Measurements from ENCODE around the gene LDLRAD3. TPM values are rescaled to one million over a fixed set of nuclear protein-coding genes. Genes with fewer than 3 reads are reported as not detected.

Gene LDLRAD3
- total RNA-seq, 1 experiment from 2014 or later = 15.3 TPM

GRCh38 chr11:35981581-35981980 lies 37.7 kb downstream of the LDLRAD3 start:
- H3F3A ChIP-seq (ENCODE audit: low read length, unreplicated experiment) = no peaks in the 10 kb centered on the region
- H3K4me3 ChIP-seq (ENCODE audit: low read length) = no peak overlapping the region
- H3K36me3 ChIP-seq (ENCODE audit: low read depth, low read length) = no peaks in the 10 kb centered on the region
- no TSS peak for BruUV-seq (replicated peaks)
- ATAC-seq (no peak), DNase-seq (no peak)
- H4K20me1 ChIP-seq (ENCODE audit: low read length) = 0 out of 2 replicates have a peak, but pooled peaks cover 5% of the 10 kb centered on the region
- intact Hi-C loops (cut with micrococcal nuclease) = no loop called here
- no peaks in the 10 kb centered on the region for H3K9me2 ChIP-seq (replicated peaks; ENCODE audit: low read length)
- H2AFZ ChIP-seq (ENCODE audit: low read length) = no peak overlapping the region
- H3K9ac ChIP-seq (ENCODE audit: low read length) = no peak overlapping the region
- H3K79me2 ChIP-seq (ENCODE audit: low read length) = peaks cover 82% of the 10 kb centered on the region
- peaks cover 4% of the 10 kb centered on the region; the same call in 1 of the 2 replicates for H3K4me1 ChIP-seq (ENCODE audit: insufficient read depth, low read length)
- no peaks in the 10 kb centered on the region for H3K9me3 ChIP-seq (ENCODE audit: low read length)
- POLR2A ChIA-PET (ENCODE audit: unreplicated experiment) = no interaction called here
- no peak for TF ChIP-seq CTCF (conservative IDR thresholded peaks at IDR 0.05; ENCODE audit: low read depth, low read length)
- TF ChIP-seq EZH2 (IDR thresholded peaks at IDR 0.05; ENCODE audit: low read length, unreplicated experiment) = no peak
- TF ChIP-seq EZH2phosphoT487 (IDR thresholded peaks at IDR 0.05; ENCODE audit: borderline replicate concordance, low read length) = no peak
- H3K4me2 ChIP-seq (ENCODE audit: low read length) = no peak overlapping the region
- no peaks in the 10 kb centered on the region for H3K27me3 ChIP-seq (ENCODE audit: low read length)
- CTCF ChIA-PET = interaction anchor here (0.5 kb wide), 1 partner anchor 352 kb away, joined by 3 read pairs; no protein-coding TSS in a partner anchor
- H3K27ac ChIP-seq (ENCODE audit: low read length) = no peak overlapping the region

GRCh38 chr11:35982061-35982460 lies 38.2 kb downstream of the LDLRAD3 start:
- CTCF ChIA-PET = interaction anchor here (0.5 kb wide), 1 partner anchor 352 kb away, joined by 3 read pairs; no protein-coding TSS in a partner anchor
- 0 out of 2 replicates have a peak, but pooled peaks cover 6% of the 10 kb centered on the region for H4K20me1 ChIP-seq (ENCODE audit: low read length)
- H3K79me2 ChIP-seq (ENCODE audit: low read length) = peaks cover 85% of the 10 kb centered on the region

More at GRCh38 chr11:35982061-35982460, 38.2 kb downstream of the LDLRAD3 start:
- TF ChIP-seq CTCF (conservative IDR thresholded peaks at IDR 0.05; ENCODE audit: low read depth, low read length) (no peak), EZH2phosphoT487 (IDR thresholded peaks at IDR 0.05; ENCODE audit: borderline replicate concordance, low read length) (no peak), EZH2 (IDR thresholded peaks at IDR 0.05; ENCODE audit: low read length, unreplicated experiment) (no peak)
- no peak overlapping the region for H3K9ac ChIP-seq (ENCODE audit: low read length)
- POLR2A ChIA-PET (ENCODE audit: unreplicated experiment) = no interaction called here
- H3K9me3 ChIP-seq (ENCODE audit: low read length) = no peaks in the 10 kb centered on the region
- peaks cover 7% of the 10 kb centered on the region; the same call in 1 of the 2 replicates for H3K4me1 ChIP-seq (ENCODE audit: insufficient read depth, low read length)
- H3F3A ChIP-seq (ENCODE audit: low read length, unreplicated experiment) = no peaks in the 10 kb centered on the region
- DNase-seq (no peak), ATAC-seq (no peak)
- H3K4me3 ChIP-seq (ENCODE audit: low read length) = no peak overlapping the region
- no TSS peak for BruUV-seq (replicated peaks)
- H3K4me2 ChIP-seq (ENCODE audit: low read length) = no peak overlapping the region
- H3K27ac ChIP-seq (ENCODE audit: low read length) = no peak overlapping the region
- H3K27me3 ChIP-seq (ENCODE audit: low read length) = no peaks in the 10 kb centered on the region
- H3K9me2 ChIP-seq (replicated peaks; ENCODE audit: low read length) = no peaks in the 10 kb centered on the region
- no peaks in the 10 kb centered on the region for H3K36me3 ChIP-seq (ENCODE audit: low read depth, low read length)
- H2AFZ ChIP-seq (ENCODE audit: low read length) = no peak overlapping the region
- intact Hi-C loops (cut with micrococcal nuclease) = no loop called here

Measured in PC-3 (cell line).